Esophagus squamous epithelium (tissue), 5 donors: Measurements from ENCODE around the gene GFRA1. TPM values are rescaled to one million over a fixed set of nuclear protein-coding genes. Genes with fewer than 3 reads are reported as not detected.

Experiments
- DNase-seq: peaks from one replicate; lab custom pipeline; 2025; lab: John Stamatoyannopoulos, UW
- H3K27ac ChIP-seq, 4 donors: fragments of 200-600 bp; sonication (generic); one replicate each; pipeline ENCODE4 v1.5.1; 2016 to 2019; ENCODE audit warnings: mild to moderate bottlenecking in 1 of 4
- H3K27me3 ChIP-seq, 4 donors: fragments of 200-600 bp; sonication (generic); 1 replicate in 3 of 4; 2 replicates in 1 of 4; pipeline versions ENCODE4 v1.5.1 to v1.6.0; 2017 to 2021; ENCODE audit warnings: antibody characterized with exemption in 1 of 4
- H3K36me3 ChIP-seq, 3 donors: fragments of 200-600 bp; sonication (generic); one replicate each; pipeline ENCODE4 v1.5.1; 2016 to 2019
- H3K4me1 ChIP-seq, 3 donors: fragments of 200-600 bp; sonication (generic); one replicate each; pipeline ENCODE4 v1.5.1; 2017 to 2019
- H3K4me3 ChIP-seq, 4 donors: fragments of 200-600 bp; sonication (generic); 1 replicate in 3 of 4; 2 replicates in 1 of 4; pipeline ENCODE4 v1.5.1; 2016 to 2019; ENCODE audit warnings: mild to moderate bottlenecking in 2 of 4, moderate library complexity in 1 of 4
- H3K9me3 ChIP-seq, 3 donors: fragments of 200-600 bp; sonication (generic); one replicate each; pipeline ENCODE4 v1.5.1; 2016 to 2019
- CTCF ChIP-seq, 6 experiments: fragments of 450-650 bp in 4 of 6; fragments of 200-600 bp in 2 of 6; sonication (generic) in 2 of 6; IDR thresholded peaks; one replicate each; pipeline ENCODE4 v1.5.1; 2016 to 2019; ENCODE audit warnings: antibody characterized with exemption in 6 of 6, mild to moderate bottlenecking in 4 of 6, moderate library complexity in 4 of 6
- POLR2A ChIP-seq, 4 donors: fragments of 450-650 bp; IDR thresholded peaks; one replicate each; pipeline ENCODE4 v1.6.1; 2017; ENCODE audit warnings: antibody characterized with exemption in 4 of 4, mild to moderate bottlenecking in 4 of 4, moderate library complexity in 3 of 4
- WGBS, 2 donors: methylation state at CpG; one replicate each; pipeline ENCODE4 v1.1.5; 2018; 5-methylcytosine and 5-hydroxymethylcytosine counted together
- intact Hi-C: fragments of 100-400 bp; cut with DNase I; formaldehyde crosslinking; loops from one replicate; pipeline ENCODE4 v1.15.0; 2022
- total RNA-seq, 4 donors: library from RNA; depleted of rRNA; stranded (reverse); fragments of >200 nt; gene quantifications; one replicate each; pipeline ENCODE4 v1.1.0, GENCODE V29; 2016
- donor health status: DM: yes; HTN: yes; CAD: no.

Gene GFRA1
- total RNA-seq, 4 donors from 2014 or later = 1.0 to 79.9 (median 4.2) TPM

DNA sequence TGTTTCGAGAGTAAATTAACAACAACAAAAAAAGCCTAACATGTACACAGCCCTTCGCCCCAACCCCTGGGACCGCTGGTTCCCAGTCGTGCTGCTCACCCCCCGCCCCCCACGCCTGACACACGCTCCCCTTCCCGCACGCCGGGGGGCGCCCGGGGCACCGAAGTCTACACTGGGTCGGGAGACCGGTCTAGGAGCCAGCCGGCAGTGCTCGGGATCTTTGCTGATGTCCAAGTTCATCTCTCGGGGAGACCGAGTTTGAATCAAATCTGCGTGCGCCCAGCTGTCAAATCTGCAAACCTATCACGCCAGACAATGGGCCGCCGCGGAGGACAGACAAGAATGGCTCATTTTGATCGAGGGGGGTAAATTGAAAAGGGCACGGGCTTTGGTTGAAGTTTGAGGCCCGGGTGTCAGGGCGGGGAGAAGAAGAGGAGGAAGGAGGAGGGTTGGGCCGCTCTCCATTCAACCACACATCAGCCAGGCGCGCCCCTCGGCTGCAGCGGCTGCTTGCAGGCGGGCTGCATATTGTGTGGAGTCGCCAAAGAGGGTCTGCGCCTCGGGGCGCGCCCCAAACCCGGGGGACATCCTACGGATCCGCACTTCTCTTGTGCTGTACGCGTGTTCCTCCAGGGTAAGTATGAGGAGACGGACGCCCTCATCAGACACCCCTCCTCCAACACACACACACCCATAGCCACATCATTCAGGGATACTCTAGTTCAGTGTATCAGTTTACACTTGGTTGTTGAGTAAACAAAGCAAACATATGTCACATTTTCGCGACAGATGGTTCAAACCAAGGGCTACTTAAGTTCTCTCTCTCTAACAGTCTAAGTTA lies 1.3 kb upstream of the GFRA1 start:
- H3K36me3 ChIP-seq = no peaks in the 10 kb centered on the region
- intact Hi-C loops = no loop called here
- H3K27ac ChIP-seq = peak overlapping the region in 3 of 4 donors; percentile 45 to 78 (median 70)
- no peaks in the 10 kb centered on the region for H3K9me3 ChIP-seq
- H3K4me3 ChIP-seq = peak overlapping the region; percentile 3 to 65 (median 50)
- peaks cover 13 to 44% (median 14%) of the 10 kb centered on the region in 3 donors for H3K4me1 ChIP-seq
- TF ChIP-seq CTCF (IDR thresholded peaks at IDR 0.05) = no peak
- TF ChIP-seq POLR2A (IDR thresholded peaks at IDR 0.05) = no peak
- 4 to 7% methylated on average over 19 to 33 of the region's 49 CpGs for WGBS, 2 donors
- H3K27me3 ChIP-seq = peaks cover 11 to 81% (median 17%) of the 10 kb centered on the region in 4 donors
- DNase-seq = no peak

DNA sequence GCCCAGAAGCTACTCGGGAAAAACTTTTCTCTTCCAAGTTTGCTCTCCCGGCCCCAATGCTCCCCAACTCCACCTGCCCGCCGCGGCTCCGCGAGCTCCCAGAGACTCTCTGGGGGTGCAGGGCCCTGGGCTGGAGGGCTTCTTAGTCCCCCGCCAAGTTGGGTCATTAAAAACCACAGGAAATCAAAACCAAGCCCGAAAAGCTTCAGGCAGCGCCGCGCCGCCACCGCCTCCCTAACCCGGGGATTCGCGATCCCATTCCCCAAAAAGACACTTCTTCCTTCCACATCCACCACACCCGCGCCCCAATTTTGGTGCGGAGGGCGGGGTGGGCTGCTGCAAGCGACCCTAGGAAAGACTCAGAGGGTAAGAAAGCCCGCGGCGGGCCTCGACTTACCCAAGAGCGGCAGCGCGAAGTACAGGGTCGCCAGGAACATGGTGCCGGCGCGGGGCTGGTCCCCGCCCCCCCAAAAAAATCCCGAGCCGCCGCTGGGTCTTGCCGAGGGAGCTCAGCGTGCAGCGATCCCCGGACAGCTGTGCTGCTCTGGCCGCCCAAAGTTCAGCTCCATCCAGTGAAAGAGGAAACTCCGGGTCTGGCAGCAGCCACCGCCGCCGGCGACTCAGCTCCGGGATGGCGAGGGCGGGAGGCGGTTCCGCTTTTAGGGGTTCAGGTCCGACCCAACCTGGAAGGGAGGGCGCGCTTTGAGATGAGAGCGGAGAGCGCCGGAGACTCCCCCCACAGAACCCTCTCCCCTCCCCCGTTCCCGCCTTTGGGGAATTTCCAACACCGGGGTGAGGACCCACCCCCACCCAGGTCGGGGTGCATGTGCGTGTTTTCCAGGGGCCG lies 1.2 kb downstream of the GFRA1 start:
- WGBS, 2 donors = 0% methylated on average over 13 of the region's 64 CpGs; no CpG with 5 or more reads in 1 of the 2 donors
- H3K4me3 ChIP-seq = peak overlapping the region; percentile 20 to 65 (median 50)
- peaks cover 11 to 95% (median 17%) of the 10 kb centered on the region in 4 donors for H3K27me3 ChIP-seq
- H3K27ac ChIP-seq = peak overlapping the region; percentile 45 to 83 (median 66)
- TF ChIP-seq POLR2A (IDR thresholded peaks at IDR 0.05) (no peak), CTCF (IDR thresholded peaks at IDR 0.05) (no peak)
- intact Hi-C loops = no loop called here
- no peaks in the 10 kb centered on the region for H3K9me3 ChIP-seq
- DNase-seq = no peak
- H3K4me1 ChIP-seq = peaks cover 13 to 44% (median 14%) of the 10 kb centered on the region in 3 donors
- H3K36me3 ChIP-seq = no peaks in the 10 kb centered on the region

DNA sequence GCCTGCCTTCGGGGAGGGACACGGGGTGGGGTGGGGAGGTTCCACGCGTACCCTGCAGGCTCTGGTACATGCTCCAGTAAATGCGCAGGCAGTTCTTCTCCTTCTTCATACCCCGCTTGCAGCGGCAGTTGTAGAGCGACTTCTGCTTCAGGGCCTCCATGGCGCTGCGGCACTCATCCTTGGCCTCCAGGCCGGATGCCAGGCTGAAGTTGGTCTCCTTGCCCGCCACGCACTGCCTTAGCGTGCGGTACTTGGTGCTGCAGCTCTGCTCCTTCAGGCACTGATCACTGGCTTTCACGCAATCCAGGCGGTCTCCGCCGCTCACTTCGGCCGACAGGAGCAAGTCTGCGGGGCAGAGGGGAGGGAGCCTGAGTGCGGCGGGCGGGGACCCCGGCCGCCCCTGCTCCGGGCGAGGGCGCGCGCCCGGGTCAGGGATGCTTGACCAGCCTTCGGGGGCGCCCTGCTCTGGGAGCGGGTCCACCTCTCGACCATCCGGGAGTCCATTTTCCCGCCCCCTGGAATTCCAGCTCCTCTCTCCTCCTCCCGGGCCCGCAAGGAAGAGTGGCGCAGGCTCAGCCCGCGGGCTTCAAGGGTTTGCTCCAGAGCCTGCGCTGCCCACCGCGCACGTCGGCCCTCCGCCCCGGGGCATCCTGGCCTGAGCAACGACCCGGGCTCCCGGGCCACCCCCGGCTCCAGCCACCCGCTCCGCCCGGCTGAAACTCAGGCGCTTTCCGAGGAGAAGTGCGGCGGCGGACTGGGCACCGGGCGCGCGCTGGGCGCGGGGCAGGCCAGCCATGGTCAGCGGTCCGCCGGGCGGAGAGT lies 2.0 kb downstream of the GFRA1 start:
- no peak for DNase-seq
- intact Hi-C loops = no loop called here

More for the DNA sequence above, 2.0 kb downstream of the GFRA1 start:
- no peaks in the 10 kb centered on the region for H3K36me3 ChIP-seq
- peaks cover 11 to 91% (median 17%) of the 10 kb centered on the region in 4 donors for H3K27me3 ChIP-seq
- 60% methylated on average over 1 of the region's 73 CpGs; no CpG with 5 or more reads in 1 of the 2 donors for WGBS, 2 donors
- peak overlapping the region; percentile 45 to 83 (median 66) for H3K27ac ChIP-seq
- TF ChIP-seq CTCF (IDR thresholded peaks at IDR 0.05) (no peak), POLR2A (IDR thresholded peaks at IDR 0.05) (peak in 1 of 4 donors; percentile 17)
- H3K4me1 ChIP-seq = peaks cover 13 to 44% (median 14%) of the 10 kb centered on the region in 3 donors
- peak overlapping the region; percentile 20 to 65 (median 50) for H3K4me3 ChIP-seq
- H3K9me3 ChIP-seq = no peaks in the 10 kb centered on the region
